ENCODE data around the gene GOLGA1. TPM values are rescaled to one million over a fixed set of nuclear protein-coding genes. Genes with fewer than 3 reads are reported as not detected.

The GOLGA1 gene
- total and polyA plus RNA-seq, 9 of the 15 experiments (the other 6 are each of a cell fraction or from before 2014, with no cell fraction given) = 2.9 to 15.9 (median 8.5) TPM

DNA sequence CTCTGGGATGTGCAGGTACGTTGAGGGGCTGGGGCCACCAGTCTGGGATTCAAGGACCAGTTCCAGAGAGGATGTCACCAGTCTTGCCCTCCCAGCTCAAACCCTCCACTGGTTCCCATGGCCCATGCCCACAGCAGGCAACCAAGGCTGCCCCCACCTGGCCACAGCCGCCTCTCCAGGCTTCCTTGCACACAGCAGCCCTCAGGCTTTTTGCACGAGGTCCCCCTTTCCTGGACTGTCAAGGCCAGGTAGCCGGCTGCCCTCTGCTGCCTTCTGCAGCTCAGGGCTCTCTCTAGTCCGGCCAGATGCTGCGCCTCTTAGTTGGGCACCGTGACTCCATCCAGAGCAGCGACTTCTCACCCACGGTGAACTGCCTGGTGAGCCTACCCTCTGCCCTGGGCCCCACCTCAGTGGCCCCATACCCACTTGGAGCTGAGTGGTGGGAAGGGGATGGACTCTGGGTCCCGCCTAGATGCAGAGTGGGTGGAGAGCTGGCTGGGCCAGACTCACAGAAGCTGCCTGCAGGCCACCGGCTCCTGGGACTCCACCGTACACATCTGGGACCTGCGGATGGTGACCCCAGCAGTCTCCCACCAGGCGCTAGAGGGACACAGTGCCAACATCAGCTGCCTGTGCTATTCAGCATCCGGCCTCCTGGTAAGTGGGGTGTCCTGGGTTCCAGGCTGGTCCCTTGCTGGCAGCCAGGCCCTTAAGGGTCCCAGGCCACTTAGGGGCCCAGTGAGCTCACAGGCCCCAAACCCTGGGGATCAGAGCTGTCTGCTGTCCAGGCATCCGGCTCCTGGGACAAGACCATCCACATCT, 84.7 kb downstream of the GOLGA1 start (continued):
- TF ChIP-seq, protein P1, sequence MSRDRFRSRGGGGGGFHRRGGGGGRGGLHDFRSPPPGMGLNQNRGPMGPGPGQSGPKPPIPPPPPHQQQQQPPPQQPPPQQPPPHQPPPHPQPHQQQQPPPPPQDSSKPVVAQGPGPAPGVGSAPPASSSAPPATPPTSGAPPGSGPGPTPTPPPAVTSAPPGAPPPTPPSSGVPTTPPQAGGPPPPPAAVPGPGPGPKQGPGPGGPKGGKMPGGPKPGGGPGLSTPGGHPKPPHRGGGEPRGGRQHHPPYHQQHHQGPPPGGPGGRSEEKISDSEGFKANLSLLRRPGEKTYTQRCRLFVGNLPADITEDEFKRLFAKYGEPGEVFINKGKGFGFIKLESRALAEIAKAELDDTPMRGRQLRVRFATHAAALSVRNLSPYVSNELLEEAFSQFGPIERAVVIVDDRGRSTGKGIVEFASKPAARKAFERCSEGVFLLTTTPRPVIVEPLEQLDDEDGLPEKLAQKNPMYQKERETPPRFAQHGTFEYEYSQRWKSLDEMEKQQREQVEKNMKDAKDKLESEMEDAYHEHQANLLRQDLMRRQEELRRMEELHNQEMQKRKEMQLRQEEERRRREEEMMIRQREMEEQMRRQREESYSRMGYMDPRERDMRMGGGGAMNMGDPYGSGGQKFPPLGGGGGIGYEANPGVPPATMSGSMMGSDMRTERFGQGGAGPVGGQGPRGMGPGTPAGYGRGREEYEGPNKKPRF (IDR thresholded peaks at IDR 0.05; ENCODE audit: low read depth, low read length) = no peak
- TF ChIP-seq HEY1 (CRISPR knock-in tag; IDR thresholded peaks at IDR 0.05; ENCODE audit: borderline replicate concordance) (no peak), IFI16 (CRISPR knock-in tag; IDR thresholded peaks at IDR 0.05) (no peak), ETV6 (IDR thresholded peaks at IDR 0.05; ENCODE audit: borderline replicate concordance in 1 of 2, low read depth in 2 of 2, low read length in 1 of 2) (no peak), ETV6 (CRISPR knock-in tag; IDR thresholded peaks at IDR 0.05; ENCODE audit: borderline replicate concordance) (0 out of 2 replicates have a peak, but pooled peaks have one; percentile 20), PPARD (CRISPR knock-in tag; IDR thresholded peaks at IDR 0.05) (no peak), ZNF24 (IDR thresholded peaks at IDR 0.05) (no peak), CHD1 (IDR thresholded peaks at IDR 0.05; ENCODE audit: low read length) (no peak), TARDBP (IDR thresholded peaks at IDR 0.05) (no peak), NR2C2 (CRISPR knock-in tag; IDR thresholded peaks at IDR 0.05) (no peak), NR2C2 (tag; IDR thresholded peaks at IDR 0.05) (no peak), NBN (IDR thresholded peaks at IDR 0.05; ENCODE audit: low read depth) (no peak), MEF2D (tag; conservative IDR thresholded peaks at IDR 0.05; ENCODE audit: low read depth) (no peak)
- TF ChIP-seq, protein P2, sequence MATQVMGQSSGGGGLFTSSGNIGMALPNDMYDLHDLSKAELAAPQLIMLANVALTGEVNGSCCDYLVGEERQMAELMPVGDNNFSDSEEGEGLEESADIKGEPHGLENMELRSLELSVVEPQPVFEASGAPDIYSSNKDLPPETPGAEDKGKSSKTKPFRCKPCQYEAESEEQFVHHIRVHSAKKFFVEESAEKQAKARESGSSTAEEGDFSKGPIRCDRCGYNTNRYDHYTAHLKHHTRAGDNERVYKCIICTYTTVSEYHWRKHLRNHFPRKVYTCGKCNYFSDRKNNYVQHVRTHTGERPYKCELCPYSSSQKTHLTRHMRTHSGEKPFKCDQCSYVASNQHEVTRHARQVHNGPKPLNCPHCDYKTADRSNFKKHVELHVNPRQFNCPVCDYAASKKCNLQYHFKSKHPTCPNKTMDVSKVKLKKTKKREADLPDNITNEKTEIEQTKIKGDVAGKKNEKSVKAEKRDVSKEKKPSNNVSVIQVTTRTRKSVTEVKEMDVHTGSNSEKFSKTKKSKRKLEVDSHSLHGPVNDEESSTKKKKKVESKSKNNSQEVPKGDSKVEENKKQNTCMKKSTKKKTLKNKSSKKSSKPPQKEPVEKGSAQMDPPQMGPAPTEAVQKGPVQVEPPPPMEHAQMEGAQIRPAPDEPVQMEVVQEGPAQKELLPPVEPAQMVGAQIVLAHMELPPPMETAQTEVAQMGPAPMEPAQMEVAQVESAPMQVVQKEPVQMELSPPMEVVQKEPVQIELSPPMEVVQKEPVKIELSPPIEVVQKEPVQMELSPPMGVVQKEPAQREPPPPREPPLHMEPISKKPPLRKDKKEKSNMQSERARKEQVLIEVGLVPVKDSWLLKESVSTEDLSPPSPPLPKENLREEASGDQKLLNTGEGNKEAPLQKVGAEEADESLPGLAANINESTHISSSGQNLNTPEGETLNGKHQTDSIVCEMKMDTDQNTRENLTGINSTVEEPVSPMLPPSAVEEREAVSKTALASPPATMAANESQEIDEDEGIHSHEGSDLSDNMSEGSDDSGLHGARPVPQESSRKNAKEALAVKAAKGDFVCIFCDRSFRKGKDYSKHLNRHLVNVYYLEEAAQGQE (IDR thresholded peaks at IDR 0.05; ENCODE audit: borderline replicate concordance) = peak; percentile 16; the same call in 1 of the 2 replicates
- TF ChIP-seq, protein P2 (CRISPR knock-in tag; IDR thresholded peaks at IDR 0.05; ENCODE audit: low read depth) = no peak
- TF ChIP-seq, protein P3, sequence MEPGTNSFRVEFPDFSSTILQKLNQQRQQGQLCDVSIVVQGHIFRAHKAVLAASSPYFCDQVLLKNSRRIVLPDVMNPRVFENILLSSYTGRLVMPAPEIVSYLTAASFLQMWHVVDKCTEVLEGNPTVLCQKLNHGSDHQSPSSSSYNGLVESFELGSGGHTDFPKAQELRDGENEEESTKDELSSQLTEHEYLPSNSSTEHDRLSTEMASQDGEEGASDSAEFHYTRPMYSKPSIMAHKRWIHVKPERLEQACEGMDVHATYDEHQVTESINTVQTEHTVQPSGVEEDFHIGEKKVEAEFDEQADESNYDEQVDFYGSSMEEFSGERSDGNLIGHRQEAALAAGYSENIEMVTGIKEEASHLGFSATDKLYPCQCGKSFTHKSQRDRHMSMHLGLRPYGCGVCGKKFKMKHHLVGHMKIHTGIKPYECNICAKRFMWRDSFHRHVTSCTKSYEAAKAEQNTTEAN (CRISPR knock-in tag; IDR thresholded peaks at IDR 0.05) = 0 out of 2 replicates have a peak, but pooled peaks have one; percentile 9
